HepG2 (cell line): ENCODE data around the gene ANKRD39. TPM values are rescaled to one million over a fixed set of nuclear protein-coding genes. Genes with fewer than 3 reads are reported as not detected.

Source experiments
- BCL6 ChIP-seq: IDR thresholded peaks from 2 replicates; pipeline ENCODE4 v1.6.1; 2016; ENCODE audit warnings: missing genetic modification reagents, missing compliant biosample characterization
- BORCS8-MEF2B ChIP-seq: sonication (generic); formaldehyde crosslinking; IDR thresholded peaks from 2 replicates; pipeline ENCODE4 v1.8.0; 2022; ENCODE audit warnings: mild to moderate bottlenecking, missing genetic modification reagents
- DNMT3B ChIP-seq: conservative IDR thresholded peaks from 2 replicates; pipeline ENCODE4 v1.6.1; 2016; ENCODE audit warnings: missing biosample characterization, control low read depth
- ETV5 ChIP-seq: IDR thresholded peaks from 2 replicates; pipeline ENCODE4 v1.6.1; 2018; ENCODE audit warnings: missing biosample characterization, missing genetic modification reagents, inconsistent platforms, borderline replicate concordance
- FOXC1 ChIP-seq: sonication (generic); formaldehyde crosslinking; IDR thresholded peaks from 2 replicates; pipeline ENCODE4 v1.8.0; 2022; ENCODE audit warnings: mild to moderate bottlenecking, missing genetic modification reagents, borderline replicate concordance
- GPBP1L1 ChIP-seq: sonication (generic); formaldehyde crosslinking; IDR thresholded peaks from 2 replicates; pipeline ENCODE4 v1.5.0; 2020; ENCODE audit warnings: mild to moderate bottlenecking, missing genetic modification reagents
- HNRNPH1 ChIP-seq: fragments of 200-400 bp; formaldehyde crosslinking; optimal IDR thresholded peaks from 2 replicates; pipeline ENCODE3; 2017; ENCODE audit warnings: mild to moderate bottlenecking, low read depth, low read length
- KDM1A ChIP-seq: IDR thresholded peaks from 2 replicates; pipeline ENCODE4 v1.6.1; 2016; ENCODE audit warnings: missing compliant biosample characterization
- KMT2A ChIP-seq: sonication (generic); formaldehyde crosslinking; IDR thresholded peaks from 2 replicates; pipeline ENCODE4 v1.4.0; 2020; ENCODE audit warnings: missing genetic modification reagents
- MATR3 ChIP-seq: sonication (generic); formaldehyde crosslinking; IDR thresholded peaks from 2 replicates; pipeline ENCODE4 v1.4.0; 2020; ENCODE audit warnings: missing genetic modification reagents
- MLLT10 ChIP-seq: sonication (generic); formaldehyde crosslinking; IDR thresholded peaks from 2 replicates; pipeline ENCODE4 v1.4.0; 2020; ENCODE audit warnings: missing genetic modification reagents
- MLX ChIP-seq: IDR thresholded peaks from 2 replicates; pipeline ENCODE4 v1.6.1; 2016
- MTF1 ChIP-seq: sonication (generic); formaldehyde crosslinking; IDR thresholded peaks from 2 replicates; pipeline ENCODE4 v1.5.0; 2020; ENCODE audit warnings: missing genetic modification reagents
- MYNN ChIP-seq: sonication (generic); formaldehyde crosslinking; IDR thresholded peaks from 2 replicates; pipeline ENCODE4 v1.4.0; 2020; ENCODE audit warnings: mild to moderate bottlenecking, low read depth, missing genetic modification reagents
- NFATC3 ChIP-seq: sonication (generic); formaldehyde crosslinking; IDR thresholded peaks from 2 replicates; pipeline ENCODE4 v1.5.1; 2020; ENCODE audit warnings: mild to moderate bottlenecking, missing genetic modification reagents
- PRDM4 ChIP-seq: sonication (generic); formaldehyde crosslinking; IDR thresholded peaks from 2 replicates; pipeline ENCODE4 v1.9.0; 2021; ENCODE audit warnings: missing genetic modification reagents, borderline replicate concordance
- RBM39 ChIP-seq: fragments of 200-400 bp; formaldehyde crosslinking; IDR thresholded peaks from one replicate; pipeline ENCODE4 v1.6.1; 2018; ENCODE audit warnings: antibody characterized with exemption, mild to moderate bottlenecking, low read depth, low read length; ENCODE audit not compliant: poor library complexity, severe bottlenecking
- TBX2 ChIP-seq: sonication (generic); formaldehyde crosslinking; IDR thresholded peaks from 2 replicates; pipeline ENCODE4 v1.5.0; 2020; ENCODE audit warnings: missing genetic modification reagents, mild to moderate bottlenecking, borderline replicate concordance
- ZNF343 ChIP-seq: sonication (generic); formaldehyde crosslinking; IDR thresholded peaks from 2 replicates; pipeline ENCODE4 v1.4.0; 2020; ENCODE audit warnings: mild to moderate bottlenecking, missing genetic modification reagents
- ZNF383 ChIP-seq: sonication (generic); formaldehyde crosslinking; IDR thresholded peaks from 2 replicates; pipeline ENCODE4 v1.4.0; 2020; ENCODE audit warnings: missing genetic modification reagents, mild to moderate bottlenecking, borderline replicate concordance
- ZNF468 ChIP-seq: sonication (generic); formaldehyde crosslinking; IDR thresholded peaks from 2 replicates; pipeline ENCODE4 v1.8.0; 2022; ENCODE audit warnings: mild to moderate bottlenecking, moderate library complexity, missing genetic modification reagents
- ZNF678 ChIP-seq: sonication (generic); formaldehyde crosslinking; IDR thresholded peaks from 2 replicates; pipeline ENCODE4 v1.4.0; 2020; ENCODE audit warnings: mild to moderate bottlenecking, missing genetic modification reagents
- ZNF746 ChIP-seq: sonication (generic); formaldehyde crosslinking; IDR thresholded peaks from 2 replicates; pipeline ENCODE4 v1.8.0; 2022; ENCODE audit warnings: mild to moderate bottlenecking, missing genetic modification reagents
- polyA plus RNA-seq, 8 experiments: library from polyadenylated mRNA; depleted of rRNA in 3 of 8; stranded (reverse) in 7 of 8; unstranded in 1 of 8; fragments of >200 nt; fragmentation: Illumina TruSeq in 4 of 8; extraction: Trizol in 4 of 8; gene quantifications; 2 replicates each; pipeline versions ENCODE4 v1.2.1 to v1.2.3, GENCODE V29; 2011 to 2016; ENCODE audit warnings: low read depth in 4 of 8, missing spikeins in 1 of 8, mixed read lengths in 1 of 8; ENCODE audit not compliant: insufficient read depth in 1 of 8
- total RNA-seq, 5 experiments: library from RNA; depleted of rRNA; stranded (reverse); fragments of >200 nt; fragmentation: Illumina TruSeq; extraction: Trizol; gene quantifications; 2 replicates each; pipeline ENCODE4 v1.2.3, GENCODE V29; 2016; ENCODE audit warnings: low read depth in 1 of 5
- TF ChIP-seq, protein P1 (sequence below): fragments of 450-650 bp; IDR thresholded peaks from 2 replicates; pipeline ENCODE4 v1.6.1; 2016
- TF ChIP-seq, protein P2 (sequence below): sonication (generic); formaldehyde crosslinking; IDR thresholded peaks from 2 replicates; pipeline ENCODE4 v1.4.0; 2020; ENCODE audit warnings: mild to moderate bottlenecking, missing genetic modification reagents
- TF ChIP-seq, protein P3 (sequence below): IDR thresholded peaks from 2 replicates; pipeline ENCODE4 v1.6.1; 2016; ENCODE audit warnings: control low read depth

ANKRD39 gene
- total and polyA plus RNA-seq, 2 of the 13 experiments (the other 11 are each of a cell fraction or from before 2014, with no cell fraction given) = 23.2 to 24.8 TPM

DNA sequence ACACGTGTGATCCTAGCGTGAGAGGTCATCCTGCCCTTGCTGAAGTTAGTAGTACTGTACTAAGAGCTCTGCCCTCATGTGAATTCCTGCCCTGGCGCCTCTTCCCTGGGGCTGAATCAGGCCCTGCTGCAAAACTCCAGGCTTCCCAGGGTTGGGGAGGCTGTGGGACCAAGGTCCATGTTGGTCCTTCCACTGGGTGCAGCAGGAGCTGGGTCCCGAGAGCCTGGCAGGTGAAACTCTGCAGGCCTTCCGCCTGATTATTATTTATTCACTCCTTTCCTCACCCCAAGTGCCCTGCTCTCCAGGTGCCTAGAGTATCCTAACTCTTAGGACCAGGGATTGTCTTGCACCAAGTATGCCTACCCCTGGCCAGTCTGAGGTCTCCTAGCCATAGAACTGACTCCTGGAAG is 47.0 kb downstream of the ANKRD39 start (continued):
- TF ChIP-seq BCL6 (peak; percentile 32; the same call in 1 of the 2 replicates), ZNF343 (CRISPR knock-in tag) (peak; percentile 89; the same call in 1 of the 2 replicates), MTF1 (CRISPR knock-in tag) (no peak), BORCS8-MEF2B (0 out of 2 replicates have a peak, but pooled peaks have one; percentile 47), MLLT10 (no peak), TBX2 (CRISPR knock-in tag) (no peak; the same call in 1 of the 2 replicates), MATR3 (CRISPR knock-in tag) (no peak), FOXC1 (no peak), GPBP1L1 (CRISPR knock-in tag) (no peak), KMT2A (CRISPR knock-in tag) (no peak), ETV5 (CRISPR knock-in tag) (no peak), ZNF678 (CRISPR knock-in tag) (no peak), ZNF468 (CRISPR knock-in tag) (no peak), ZNF746 (CRISPR knock-in tag) (no peak), MYNN (CRISPR knock-in tag) (no peak), RBM39 (no peak), ZNF383 (CRISPR knock-in tag) (no peak), KDM1A (CRISPR knock-in tag) (no peak), MLX (CRISPR knock-in tag) (no peak), NFATC3 (CRISPR knock-in tag) (no peak), DNMT3B (CRISPR knock-in tag) (no peak), PRDM4 (CRISPR knock-in tag) (no peak), HNRNPH1 (no peak)
- TF ChIP-seq, protein P1, sequence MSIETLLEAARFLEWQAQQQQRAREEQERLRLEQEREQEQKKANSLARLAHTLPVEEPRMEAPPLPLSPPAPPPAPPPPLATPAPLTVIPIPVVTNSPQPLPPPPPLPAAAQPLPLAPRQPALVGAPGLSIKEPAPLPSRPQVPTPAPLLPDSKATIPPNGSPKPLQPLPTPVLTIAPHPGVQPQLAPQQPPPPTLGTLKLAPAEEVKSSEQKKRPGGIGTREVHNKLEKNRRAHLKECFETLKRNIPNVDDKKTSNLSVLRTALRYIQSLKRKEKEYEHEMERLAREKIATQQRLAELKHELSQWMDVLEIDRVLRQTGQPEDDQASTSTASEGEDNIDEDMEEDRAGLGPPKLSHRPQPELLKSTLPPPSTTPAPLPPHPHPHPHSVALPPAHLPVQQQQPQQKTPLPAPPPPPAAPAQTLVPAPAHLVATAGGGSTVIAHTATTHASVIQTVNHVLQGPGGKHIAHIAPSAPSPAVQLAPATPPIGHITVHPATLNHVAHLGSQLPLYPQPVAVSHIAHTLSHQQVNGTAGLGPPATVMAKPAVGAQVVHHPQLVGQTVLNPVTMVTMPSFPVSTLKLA = no peak
- TF ChIP-seq, protein P2, sequence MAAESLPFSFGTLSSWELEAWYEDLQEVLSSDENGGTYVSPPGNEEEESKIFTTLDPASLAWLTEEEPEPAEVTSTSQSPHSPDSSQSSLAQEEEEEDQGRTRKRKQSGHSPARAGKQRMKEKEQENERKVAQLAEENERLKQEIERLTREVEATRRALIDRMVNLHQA = no peak
- TF ChIP-seq, protein P3, sequence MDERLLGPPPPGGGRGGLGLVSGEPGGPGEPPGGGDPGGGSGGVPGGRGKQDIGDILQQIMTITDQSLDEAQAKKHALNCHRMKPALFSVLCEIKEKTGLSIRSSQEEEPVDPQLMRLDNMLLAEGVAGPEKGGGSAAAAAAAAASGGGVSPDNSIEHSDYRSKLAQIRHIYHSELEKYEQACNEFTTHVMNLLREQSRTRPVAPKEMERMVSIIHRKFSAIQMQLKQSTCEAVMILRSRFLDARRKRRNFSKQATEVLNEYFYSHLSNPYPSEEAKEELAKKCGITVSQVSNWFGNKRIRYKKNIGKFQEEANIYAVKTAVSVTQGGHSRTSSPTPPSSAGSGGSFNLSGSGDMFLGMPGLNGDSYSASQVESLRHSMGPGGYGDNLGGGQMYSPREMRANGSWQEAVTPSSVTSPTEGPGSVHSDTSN = no peak
